Psoas muscle (tissue), 8 donors: ENCODE measurements around the gene CCL28. TPM values are rescaled to one million over a fixed set of nuclear protein-coding genes. Genes with fewer than 3 reads are reported as not detected.

Source experiments
- ATAC-seq, 4 donors: fragments of 200-7000 bp; cut with Tn5 transposase; one replicate each; pipeline ENCODE4 v1.9.1; 2020; ENCODE audit warnings: moderate library complexity in 3 of 4, mild to moderate bottlenecking in 2 of 4
- DNase-seq, 2 donors: peaks; one replicate each; pipeline ENCODE4 v3.0.0-alpha.2; 2020
- H3K27ac ChIP-seq: fragments of 200-600 bp; one replicate; pipeline ENCODE4 v1.8.0; 2022
- H3K27me3 ChIP-seq, 3 donors: fragments of 200-600 bp in 1 of 3; one replicate each; pipeline versions ENCODE4 v1.6.1 to v1.8.0; 2013 to 2022; ENCODE audit warnings: low read length in 2 of 3, mild to moderate bottlenecking in 2 of 3, moderate library complexity in 1 of 3; ENCODE audit not compliant: insufficient read depth in 3 of 3
- H3K36me3 ChIP-seq, 2 donors: fragments of 200-600 bp in 1 of 2; one replicate each; pipeline versions ENCODE4 v1.6.1 to v1.8.0; 2013 to 2022; ENCODE audit warnings: low read depth in 1 of 2, mild to moderate bottlenecking in 1 of 2, moderate library complexity in 1 of 2; ENCODE audit not compliant: insufficient read depth in 1 of 2
- H3K4me1 ChIP-seq: fragments of 200-600 bp; one replicate; pipeline ENCODE4 v1.8.0; 2022
- H3K4me3 ChIP-seq: fragments of 200-600 bp; one replicate; pipeline ENCODE4 v1.8.0; 2022; ENCODE audit warnings: mild to moderate bottlenecking
- H3K9me3 ChIP-seq: fragments of 200-600 bp; one replicate; pipeline ENCODE4 v1.8.0; 2022
- WGBS, 3 donors: extraction: QIAGEN DNeasy Blood & Tissue Kit; methylation state at CpG; one replicate each; pipeline versions ENCODE4 v1.1.6 to v1.1.7; 2013; 5-methylcytosine and 5-hydroxymethylcytosine counted together
- intact Hi-C, 2 donors: fragments of 100-400 bp; cut with DNase I; formaldehyde crosslinking; loops; one replicate each; pipeline versions ENCODE4 v1.11.0 to v1.14.2; 2022
- polyA plus RNA-seq, 3 donors: library from polyadenylated mRNA; stranded (reverse); fragments of 200-250 nt; gene quantifications; one replicate each; pipeline ENCODE4 v1.2.3, GENCODE V29; 2013
- total RNA-seq, 4 donors: library from RNA; stranded (reverse); fragmentation: NEBNext Ultra II Directional in 2 of 4; extraction: Animal tissue kit (Norgen Biotek cat#: 25700) in 2 of 4; gene quantifications; one replicate each; pipeline versions ENCODE4 v1.2.1 to v1.2.4, GENCODE V29; 2021 to 2023
- TF ChIP-seq, protein P1 (sequence below): fragments of 200-600 bp; IDR thresholded peaks from one replicate; pipeline ENCODE4 v1.8.0; 2022; ENCODE audit warnings: antibody characterized with exemption
- donor health status: healthy with polysubstance abuse.
- donor health status: DM: no; HTN: no; CAD: no; lungs with moderate emphysema.
- donor health status: Bipolar disorder and iron deficiency.
- donor health status: healthy.
- donor health status: DM: yes; HTN: yes; CAD: no.
- donor health status: DM: no; HTN: no; CAD: no.
- donor health status: DM: no; HTN: no; CAD: no.
- donor health status: DM: yes; HTN: yes; CAD: no.

The CCL28 gene
- total and polyA plus RNA-seq, 7 donors = 0.06 to 0.28 (median 0.15) TPM; not detected in 2

DNA sequence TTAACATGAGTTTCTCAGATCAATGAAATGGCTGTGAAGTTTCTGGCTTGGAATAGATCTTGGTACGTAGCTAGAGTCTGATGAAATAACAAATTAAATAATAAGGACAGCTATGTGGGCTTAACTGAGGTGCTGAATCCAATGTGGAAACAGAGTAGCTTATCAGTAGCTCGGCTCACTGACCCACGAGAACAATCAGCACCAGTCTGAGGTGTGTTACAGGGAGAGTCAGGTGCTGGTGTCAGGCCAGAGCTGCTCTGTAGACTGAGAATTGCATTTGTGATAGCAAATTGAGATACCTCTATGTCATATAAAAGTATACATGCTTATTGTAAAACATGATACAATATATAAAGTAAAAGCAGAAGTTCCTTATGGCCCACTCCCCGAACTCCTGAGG is 21.2 kb upstream of the CCL28 start:
- Histone ChIP-seq H3K27ac (no peak overlapping the region), H3K36me3 (no peaks in the 10 kb centered on the region), H3K4me1 (peaks cover 10% of the 10 kb centered on the region), H3K9me3 (no peaks in the 10 kb centered on the region), H3K27me3 (no peaks in the 10 kb centered on the region), H3K4me3 (no peak overlapping the region)
- intact Hi-C loops = no loop called here
- WGBS, 3 donors = 78 to 83% (median 83%) methylated on average over 4 of the region's 4 CpGs
- TF ChIP-seq, protein P1, sequence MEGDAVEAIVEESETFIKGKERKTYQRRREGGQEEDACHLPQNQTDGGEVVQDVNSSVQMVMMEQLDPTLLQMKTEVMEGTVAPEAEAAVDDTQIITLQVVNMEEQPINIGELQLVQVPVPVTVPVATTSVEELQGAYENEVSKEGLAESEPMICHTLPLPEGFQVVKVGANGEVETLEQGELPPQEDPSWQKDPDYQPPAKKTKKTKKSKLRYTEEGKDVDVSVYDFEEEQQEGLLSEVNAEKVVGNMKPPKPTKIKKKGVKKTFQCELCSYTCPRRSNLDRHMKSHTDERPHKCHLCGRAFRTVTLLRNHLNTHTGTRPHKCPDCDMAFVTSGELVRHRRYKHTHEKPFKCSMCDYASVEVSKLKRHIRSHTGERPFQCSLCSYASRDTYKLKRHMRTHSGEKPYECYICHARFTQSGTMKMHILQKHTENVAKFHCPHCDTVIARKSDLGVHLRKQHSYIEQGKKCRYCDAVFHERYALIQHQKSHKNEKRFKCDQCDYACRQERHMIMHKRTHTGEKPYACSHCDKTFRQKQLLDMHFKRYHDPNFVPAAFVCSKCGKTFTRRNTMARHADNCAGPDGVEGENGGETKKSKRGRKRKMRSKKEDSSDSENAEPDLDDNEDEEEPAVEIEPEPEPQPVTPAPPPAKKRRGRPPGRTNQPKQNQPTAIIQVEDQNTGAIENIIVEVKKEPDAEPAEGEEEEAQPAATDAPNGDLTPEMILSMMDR = no peak
- ATAC-seq (no peak), DNase-seq (no peak)

DNA sequence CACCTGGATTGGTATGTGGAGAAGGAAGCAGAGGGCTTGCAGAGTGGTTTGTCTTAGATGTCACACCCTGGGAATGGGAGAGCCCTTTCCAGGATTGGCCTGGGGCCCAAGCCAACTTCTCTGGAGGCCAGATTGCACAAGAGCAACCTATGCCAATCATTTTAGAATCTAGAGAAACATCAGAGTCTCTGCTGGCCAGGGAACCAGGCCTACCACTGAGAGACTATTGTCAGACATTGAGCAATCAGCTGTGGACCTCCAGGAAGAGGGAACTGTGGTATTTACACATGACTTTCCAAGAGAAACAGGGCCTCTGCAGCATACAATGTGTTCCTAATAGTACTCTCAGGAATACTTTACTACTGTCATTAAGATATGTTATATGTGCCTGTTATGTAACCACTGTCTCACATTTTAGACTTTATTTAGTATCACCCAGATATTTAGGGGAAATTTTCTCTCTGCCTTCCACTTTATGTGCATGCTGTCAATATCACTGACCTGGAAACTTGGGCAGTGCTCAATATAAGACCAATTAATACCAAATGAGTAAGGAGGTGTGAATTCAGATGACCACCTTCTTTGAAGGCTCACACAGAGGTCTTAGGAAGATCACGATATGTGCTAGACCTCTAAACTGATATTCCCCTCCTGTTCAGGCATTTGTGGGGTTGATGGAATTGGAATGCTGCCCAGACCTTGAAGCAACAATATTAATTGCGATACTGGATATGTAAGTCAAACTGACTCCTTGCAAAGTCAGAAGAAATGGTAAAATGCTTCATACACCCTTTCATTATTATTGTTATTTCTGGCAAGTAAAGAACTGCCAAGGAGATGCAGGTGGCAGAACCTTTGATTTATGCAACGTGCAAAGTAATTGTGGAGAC is 20.5 kb upstream of the CCL28 start:
- Histone ChIP-seq H3K9me3 (no peaks in the 10 kb centered on the region), H3K27me3 (no peaks in the 10 kb centered on the region), H3K4me1 (peaks cover 10% of the 10 kb centered on the region), H3K27ac (no peak overlapping the region), H3K36me3 (no peaks in the 10 kb centered on the region), H3K4me3 (no peak overlapping the region)
- WGBS, 3 donors = 72 to 81% (median 80%) methylated on average over 3 of the region's 3 CpGs
- peak; percentile 42 to 75 for DNase-seq
- TF ChIP-seq, protein P1 = no peak
- ATAC-seq = peak; percentile 51 to 66 (median 59)
- intact Hi-C loops = no loop called here

DNA sequence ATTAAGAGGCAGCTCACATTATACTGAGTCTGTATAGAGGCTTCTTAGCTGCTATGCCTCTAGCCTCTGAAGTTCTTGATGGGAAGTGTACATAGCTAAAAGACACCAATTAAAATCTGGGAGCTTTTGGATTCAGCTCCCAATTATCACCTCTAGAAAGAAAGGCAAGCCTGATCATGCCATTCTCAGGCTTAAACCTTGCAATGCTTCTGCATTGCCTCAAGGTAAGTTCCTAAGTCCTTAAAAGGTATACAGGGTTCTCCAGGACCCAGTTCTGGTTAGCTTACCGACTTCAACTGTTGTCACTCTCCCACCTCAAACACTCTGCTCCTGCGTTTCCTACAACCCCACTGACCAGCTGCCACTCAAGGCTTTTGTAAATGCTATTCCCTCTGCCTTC is 17.5 kb upstream of the CCL28 start:
- Histone ChIP-seq H3K4me1 (peaks cover 10% of the 10 kb centered on the region), H3K4me3 (no peak overlapping the region), H3K27ac (no peak overlapping the region), H3K27me3 (no peaks in the 10 kb centered on the region), H3K9me3 (no peaks in the 10 kb centered on the region), H3K36me3 (no peaks in the 10 kb centered on the region)
- intact Hi-C loops = no loop called here
- DNase-seq (no peak), ATAC-seq (no peak)
- 88 to 96% (median 91%) methylated on average over 2 of the region's 2 CpGs for WGBS, 3 donors
- TF ChIP-seq, protein P1 = no peak

DNA sequence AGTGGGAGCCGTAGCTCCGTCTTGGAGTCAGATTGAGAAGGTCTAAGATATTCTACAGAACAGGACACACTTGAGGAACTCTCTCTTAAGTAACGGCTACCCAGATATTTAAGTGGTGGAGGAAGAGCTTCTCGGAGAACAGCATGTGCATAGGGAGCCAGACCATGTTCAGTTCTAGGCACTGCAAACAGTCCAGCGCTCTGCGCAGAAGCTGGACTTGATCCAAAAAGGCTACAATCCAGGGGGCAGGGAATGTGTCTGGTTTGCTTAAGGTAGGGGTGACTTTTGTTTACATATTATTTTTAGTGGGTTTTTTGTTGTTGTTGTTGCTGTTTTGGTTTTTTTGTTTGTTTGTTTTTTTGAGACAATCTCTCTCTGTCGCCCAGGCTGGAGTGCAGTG is 16.8 kb upstream of the CCL28 start:
- Histone ChIP-seq H3K27ac (no peak overlapping the region), H3K9me3 (no peaks in the 10 kb centered on the region), H3K4me1 (peaks cover 10% of the 10 kb centered on the region), H3K27me3 (no peaks in the 10 kb centered on the region), H3K4me3 (no peak overlapping the region), H3K36me3 (no peaks in the 10 kb centered on the region)
- TF ChIP-seq, protein P1 = no peak
- WGBS, 3 donors = 84 to 87% (median 86%) methylated on average over 7 of the region's 7 CpGs
- ATAC-seq (no peak), DNase-seq (no peak)
- intact Hi-C loops = no loop called here
